Sciatic nerve (tissue), 2 donors: ENCODE results near the gene ACTL7A. TPM values are rescaled to one million over a fixed set of nuclear protein-coding genes. Genes with fewer than 3 reads are reported as not detected.

Experiments
- ATAC-seq: fragments of 200-7000 bp; cut with Tn5 transposase; one replicate; pipeline ENCODE4 v1.9.1; 2020; ENCODE audit warnings: mild to moderate bottlenecking, moderate library complexity
- DNase-seq: peaks from one replicate; pipeline ENCODE4 v3.0.0-alpha.2; 2020; ENCODE audit warnings: low spot score
- intact Hi-C: fragments of 100-400 bp; cut with DNase I; formaldehyde crosslinking; loops from one replicate; pipeline ENCODE4 v1.14.2; 2022
- total RNA-seq: library from RNA; stranded (reverse); fragmentation: NEBNext Ultra II Directional; extraction: Animal tissue kit (Norgen Biotek cat#: 25700); gene quantifications from one replicate; pipeline ENCODE4 v1.2.1, GENCODE V29; 2021
- donor health status: DM: no; HTN: no; CAD: no.
- donor health status: DM: no; HTN: no; CAD: no.

The ACTL7A gene
- total RNA-seq, 1 donor from 2014 or later = not detected

GRCh38 chr9:108903420-108904103, 41.5 kb downstream of the ACTL7A start:
- DNase-seq = no peak
- intact Hi-C loops = no loop called here
- ATAC-seq = no peak

- ATAC-seq (no peak), DNase-seq (no peak)
- intact Hi-C loops = no loop called here
Measured at GRCh38 chr9:108904161-108904560, 42.1 kb downstream of the ACTL7A start.

- DNase-seq (no peak), ATAC-seq (no peak)
- intact Hi-C loops = no loop called here
Measured at GRCh38 chr9:108905494-108905893, 43.4 kb downstream of the ACTL7A start.

DNA sequence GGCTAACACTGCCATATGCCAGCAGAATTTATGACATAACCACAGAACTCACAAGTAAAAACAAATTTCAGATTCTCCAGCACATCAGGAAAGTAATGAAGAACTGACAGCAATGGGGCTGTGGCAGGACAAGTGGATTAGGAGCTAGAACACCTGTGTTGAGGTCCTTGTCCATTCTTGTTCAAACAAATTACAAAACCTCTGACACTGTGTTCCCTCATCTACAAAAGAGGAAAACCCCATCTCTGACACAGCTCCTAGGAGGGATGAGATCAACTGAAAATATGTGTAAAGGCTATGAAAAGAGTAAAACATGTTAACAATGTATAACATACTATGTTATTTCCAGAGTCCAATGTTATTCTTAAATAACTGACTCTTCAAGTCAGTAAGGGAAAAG, 48.3 kb downstream of the ACTL7A start:
- intact Hi-C loops = no loop called here
- ATAC-seq (no peak), DNase-seq (no peak)

- DNase-seq = no peak
- intact Hi-C loops = no loop called here
- no peak for ATAC-seq
Measured at GRCh38 chr9:108910914-108911313, 48.8 kb downstream of the ACTL7A start.

GRCh38 chr9:108911820-108912219, 49.8 kb downstream of the ACTL7A start:
- ATAC-seq = no peak
- DNase-seq = no peak
- intact Hi-C loops = no loop called here

Other genes with a start within 250 kb of the ACTL7A start
- 0.13 TPM for gene ACTL7B, start 6.3 kb upstream of the ACTL7A start, total RNA-seq
- 21.8 TPM for gene ELP1, start 71.9 kb downstream of the ACTL7A start, total RNA-seq
- gene ABITRAM, start 72.1 kb downstream of the ACTL7A start, total RNA-seq = 11.2 TPM
- 177 TPM for gene CTNNAL1, start 151.2 kb downstream of the ACTL7A start, total RNA-seq